Right lobe of liver (tissue), 6 donors: ENCODE measurements around the gene XCR1. TPM values are rescaled to one million over a fixed set of nuclear protein-coding genes. Genes with fewer than 3 reads are reported as not detected.
"Not testable (repeated sequence)": the region's sequence is repeated elsewhere in the genome, so short reads cannot be mapped to it uniquely, and the experiment has no call there.

Source experiments
- ATAC-seq, 4 donors: fragments of 200-7000 bp; cut with Tn5 transposase; one replicate each; pipeline ENCODE4 v1.9.1; 2020; ENCODE audit warnings: mild to moderate bottlenecking in 4 of 4, moderate library complexity in 4 of 4
- DNase-seq, 3 donors: peaks; one replicate each; pipeline ENCODE4 v3.0.0-alpha.2; 2020
- H3K27ac ChIP-seq, 3 donors: fragments of 200-600 bp; one replicate each; pipeline ENCODE4 v1.8.0; 2022
- H3K27me3 ChIP-seq, 2 donors: fragments of 200-600 bp; one replicate each; pipeline ENCODE4 v1.8.0; 2022
- H3K36me3 ChIP-seq, 4 donors: fragments of 200-600 bp; sonication (generic) in 1 of 4; one replicate each; pipeline versions ENCODE4 v1.5.1 to v1.8.0; 2017 to 2022; ENCODE audit warnings: control low read depth in 1 of 4
- H3K4me1 ChIP-seq, 4 donors: fragments of 200-600 bp; sonication (generic) in 1 of 4; one replicate each; pipeline versions ENCODE4 v1.5.1 to v1.8.0; 2017 to 2022; ENCODE audit warnings: control low read depth in 1 of 4
- H3K4me3 ChIP-seq, 3 donors: fragments of 200-600 bp; one replicate each; pipeline ENCODE4 v1.8.0; 2022
- H3K9me3 ChIP-seq, 4 donors: fragments of 200-600 bp; sonication (generic) in 1 of 4; one replicate each; pipeline versions ENCODE4 v1.5.1 to v1.8.0; 2017 to 2022; ENCODE audit warnings: control low read depth in 1 of 4
- POLR2A ChIP-seq: fragments of 450-650 bp; IDR thresholded peaks from one replicate; pipeline ENCODE4 v1.6.1; 2017; ENCODE audit warnings: antibody characterized with exemption, mild to moderate bottlenecking
- WGBS: methylation state at CpG from one replicate; pipeline ENCODE4 v1.1.6; 2018; ENCODE audit warnings: low coverage, low lambda C conversion rate; ENCODE audit not compliant: insufficient coverage; ENCODE audit errors: missing lambda C conversion rate; 5-methylcytosine and 5-hydroxymethylcytosine counted together
- intact Hi-C, 2 donors: fragments of 100-400 bp; cut with DNase I; formaldehyde crosslinking; loops; one replicate each; pipeline versions ENCODE4 v1.11.2 to v1.14.1; 2022
- total RNA-seq, 6 experiments: library from RNA; depleted of rRNA in 2 of 6; stranded (reverse); fragments of >200 nt in 2 of 6; fragmentation: NEBNext Ultra II Directional in 3 of 6; extraction: Animal tissue kit (Norgen Biotek cat#: 25700) in 3 of 6; gene quantifications; one replicate each; pipeline versions ENCODE4 v1.1.0 to v1.2.4, GENCODE V29; 2016 to 2023
- TF ChIP-seq, protein P1 (sequence below), 4 donors: fragments of 200-600 bp in 3 of 4; fragments of 450-650 bp in 1 of 4; IDR thresholded peaks; one replicate each; pipeline versions ENCODE4 v1.5.1 to v1.8.0; 2016 to 2022; ENCODE audit warnings: antibody characterized with exemption in 4 of 4, mild to moderate bottlenecking in 2 of 4
- donor health status: DM: no; HTN: yes; CAD: no.
- donor health status: DM: no; HTN: no; CAD: no.
- donor health status: DM: no; HTN: no; CAD: no.
- donor health status: DM: no; HTN: yes; CAD: no.
- donor health status: DM: no; HTN: yes; CAD: no.

XCR1 gene
- total RNA-seq, 6 experiments from 2014 or later: 0.02 to 0.06 (median 0.04) TPM; not detected in 3

DNA sequence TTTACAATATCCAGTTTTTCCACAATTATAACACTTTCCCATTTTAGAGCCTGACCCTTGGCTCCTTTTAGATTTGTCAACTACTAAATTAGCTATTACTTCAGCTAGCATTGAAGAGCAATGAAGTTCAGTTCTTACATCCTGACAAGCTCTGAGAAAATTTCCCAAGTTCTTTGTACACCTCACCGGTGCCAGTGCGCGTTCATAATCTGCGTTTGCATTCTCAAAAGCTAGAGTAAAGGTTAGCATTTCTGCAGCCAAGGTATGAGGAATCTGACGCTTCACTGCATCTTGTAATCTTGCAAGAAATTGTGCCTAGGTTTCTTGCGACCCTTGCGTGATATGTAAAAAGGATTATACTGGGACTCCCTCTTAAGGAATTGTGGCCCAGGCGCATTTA is 25.2 kb upstream of the XCR1 start:
- ATAC-seq: no peak
- intact Hi-C loops: no loop called here
- no peaks in the 10 kb centered on the region for H3K4me1 ChIP-seq

DNA sequence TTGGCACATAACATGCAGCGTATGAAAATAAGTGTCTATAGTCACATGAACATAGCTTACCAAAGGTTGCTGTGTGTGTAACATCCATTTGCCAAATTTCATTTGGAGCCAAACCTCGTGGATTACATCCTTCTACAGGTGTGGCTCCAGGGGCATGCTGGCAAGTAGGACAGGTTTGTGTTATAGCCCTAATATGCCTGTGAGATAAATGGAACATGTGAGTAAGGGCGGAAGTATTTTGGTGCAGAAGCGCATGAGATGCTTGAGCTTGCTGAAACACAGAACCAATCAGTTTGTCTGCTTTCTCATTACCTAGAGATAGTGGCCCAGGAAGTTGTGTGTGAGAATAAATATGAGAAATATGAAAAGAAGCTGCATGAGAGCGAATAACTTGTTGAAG is 21.8 kb upstream of the XCR1 start:
- intact Hi-C loops: no loop called here
- H3K27me3 ChIP-seq: no peaks in the 10 kb centered on the region
- no peaks in the 10 kb centered on the region for H3K36me3 ChIP-seq
- H3K4me1 ChIP-seq: no peaks in the 10 kb centered on the region
- ATAC-seq: no peak
- TF ChIP-seq POLR2A: no peak
- TF ChIP-seq, protein P1, sequence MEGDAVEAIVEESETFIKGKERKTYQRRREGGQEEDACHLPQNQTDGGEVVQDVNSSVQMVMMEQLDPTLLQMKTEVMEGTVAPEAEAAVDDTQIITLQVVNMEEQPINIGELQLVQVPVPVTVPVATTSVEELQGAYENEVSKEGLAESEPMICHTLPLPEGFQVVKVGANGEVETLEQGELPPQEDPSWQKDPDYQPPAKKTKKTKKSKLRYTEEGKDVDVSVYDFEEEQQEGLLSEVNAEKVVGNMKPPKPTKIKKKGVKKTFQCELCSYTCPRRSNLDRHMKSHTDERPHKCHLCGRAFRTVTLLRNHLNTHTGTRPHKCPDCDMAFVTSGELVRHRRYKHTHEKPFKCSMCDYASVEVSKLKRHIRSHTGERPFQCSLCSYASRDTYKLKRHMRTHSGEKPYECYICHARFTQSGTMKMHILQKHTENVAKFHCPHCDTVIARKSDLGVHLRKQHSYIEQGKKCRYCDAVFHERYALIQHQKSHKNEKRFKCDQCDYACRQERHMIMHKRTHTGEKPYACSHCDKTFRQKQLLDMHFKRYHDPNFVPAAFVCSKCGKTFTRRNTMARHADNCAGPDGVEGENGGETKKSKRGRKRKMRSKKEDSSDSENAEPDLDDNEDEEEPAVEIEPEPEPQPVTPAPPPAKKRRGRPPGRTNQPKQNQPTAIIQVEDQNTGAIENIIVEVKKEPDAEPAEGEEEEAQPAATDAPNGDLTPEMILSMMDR (IDR thresholded peaks at IDR 0.05): no peak
- WGBS: 73% methylated on average over 5 of the region's 5 CpGs
- H3K9me3 ChIP-seq: no peaks in the 10 kb centered on the region
- no peak for DNase-seq
- no peak overlapping the region for H3K27ac ChIP-seq
- no peak overlapping the region for H3K4me3 ChIP-seq

More for the DNA sequence above, 25.2 kb upstream of the XCR1 start:
- no peaks in the 10 kb centered on the region for H3K36me3 ChIP-seq
- H3K27ac ChIP-seq: no peak overlapping the region
- WGBS: 87% methylated on average over 8 of the region's 8 CpGs
- DNase-seq: no peak
- no peaks in the 10 kb centered on the region for H3K27me3 ChIP-seq
- no peak overlapping the region for H3K4me3 ChIP-seq
- no peaks in the 10 kb centered on the region for H3K9me3 ChIP-seq
- TF ChIP-seq, protein P1 (IDR thresholded peaks at IDR 0.05): no peak
- TF ChIP-seq POLR2A: no peak

GRCh38 chr3:46046231-46046630 is 18.9 kb upstream of the XCR1 start:
- H3K27ac ChIP-seq, ATAC-seq, H3K4me3 ChIP-seq, H3K4me1 ChIP-seq, H3K9me3 ChIP-seq, H3K27me3 ChIP-seq, intact Hi-C loops, H3K36me3 ChIP-seq, DNase-seq: not testable (repeated sequence)
- WGBS: 44% methylated on average over 1 of the region's 5 CpGs

DNA sequence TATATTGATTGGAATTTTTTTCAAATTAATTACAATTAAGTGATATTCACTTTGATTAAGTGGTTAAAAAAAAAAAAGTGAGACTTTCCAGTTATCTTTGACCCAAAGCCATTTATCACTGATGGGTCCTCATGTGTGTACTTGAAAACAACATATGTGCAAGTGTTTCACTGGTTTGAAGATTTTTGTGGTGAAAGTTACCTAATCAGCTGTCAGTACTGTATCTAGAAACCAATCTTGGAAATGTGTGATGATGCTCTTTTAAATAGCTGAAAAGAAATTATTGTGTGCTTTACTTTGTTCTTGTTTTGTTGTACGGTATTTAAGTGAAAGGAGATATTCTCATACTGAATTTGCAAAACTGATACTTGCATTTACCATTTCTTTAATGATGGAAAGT is 11.6 kb upstream of the XCR1 start:
- 100% methylated on average over 1 of the region's 1 CpG for WGBS
- ATAC-seq (no peak), DNase-seq (no peak)
- TF ChIP-seq POLR2A: no peak
- TF ChIP-seq, protein P1 (IDR thresholded peaks at IDR 0.05): no peak
- intact Hi-C loops: no loop called here
- Histone ChIP-seq H3K27ac (no peak overlapping the region), H3K36me3 (no peaks in the 10 kb centered on the region), H3K4me3 (no peak overlapping the region), H3K27me3 (no peaks in the 10 kb centered on the region), H3K4me1 (no peaks in the 10 kb centered on the region), H3K9me3 (no peaks in the 10 kb centered on the region)

- H3K4me3 ChIP-seq, H3K36me3 ChIP-seq, H3K27ac ChIP-seq, DNase-seq, intact Hi-C loops, ATAC-seq, H3K4me1 ChIP-seq, H3K27me3 ChIP-seq, H3K9me3 ChIP-seq: not testable (repeated sequence)
- WGBS: 67% methylated on average over 3 of the region's 3 CpGs
Observed at GRCh38 chr3:46038071-46038470, 10.8 kb upstream of the XCR1 start.

GRCh38 chr3:46036191-46036590 is 8.9 kb upstream of the XCR1 start:
- H3K4me1 ChIP-seq: no peaks in the 10 kb centered on the region
- H3K36me3 ChIP-seq: no peaks in the 10 kb centered on the region
- no peak for TF ChIP-seq POLR2A
- TF ChIP-seq, protein P1 (IDR thresholded peaks at IDR 0.05): no peak
- no peak overlapping the region for H3K4me3 ChIP-seq
- DNase-seq (no peak), ATAC-seq (no peak)
- H3K27me3 ChIP-seq: no peaks in the 10 kb centered on the region
- WGBS: 71% methylated on average over 1 of the region's 1 CpG
- no peak overlapping the region for H3K27ac ChIP-seq
- H3K9me3 ChIP-seq: no peaks in the 10 kb centered on the region
- intact Hi-C loops: no loop called here
